HG03064 (cell line): Measurements from ENCODE around the gene CYSTM1.
A peak's percentile ranks its signal among the peaks of the same experiment; 100 is the strongest.

Source experiments
- ATAC-seq: cut with Tn5 transposase; IDR thresholded peaks from one replicate; pipeline ENCODE4 v1.9.1; 2021; ENCODE audit warnings: low read depth; ENCODE audit not compliant: unreplicated experiment

CYSTM1 gene

DNA sequence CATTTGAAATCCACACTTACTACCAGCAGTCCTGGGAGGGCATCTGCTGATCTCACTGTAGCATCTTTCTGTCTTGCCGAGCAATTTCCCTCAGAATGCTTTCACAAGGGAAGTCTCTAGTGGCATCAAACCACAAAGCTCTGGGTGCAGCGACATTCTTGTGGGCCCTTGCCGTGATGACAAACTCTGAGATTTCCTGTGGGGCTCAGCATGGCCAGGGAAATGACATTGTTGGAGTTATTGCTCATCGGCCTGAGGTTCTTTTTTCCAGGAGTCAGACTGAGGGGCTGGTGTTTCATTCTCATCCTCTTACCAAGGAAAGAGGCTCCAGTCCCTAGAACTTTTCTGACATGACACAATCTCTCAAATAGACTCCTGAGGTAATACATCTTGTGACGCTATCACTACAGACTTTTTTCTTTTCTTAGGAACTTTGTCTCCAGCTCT is 76.6 kb downstream of the CYSTM1 start:
- peak; percentile 79 for ATAC-seq

DNA sequence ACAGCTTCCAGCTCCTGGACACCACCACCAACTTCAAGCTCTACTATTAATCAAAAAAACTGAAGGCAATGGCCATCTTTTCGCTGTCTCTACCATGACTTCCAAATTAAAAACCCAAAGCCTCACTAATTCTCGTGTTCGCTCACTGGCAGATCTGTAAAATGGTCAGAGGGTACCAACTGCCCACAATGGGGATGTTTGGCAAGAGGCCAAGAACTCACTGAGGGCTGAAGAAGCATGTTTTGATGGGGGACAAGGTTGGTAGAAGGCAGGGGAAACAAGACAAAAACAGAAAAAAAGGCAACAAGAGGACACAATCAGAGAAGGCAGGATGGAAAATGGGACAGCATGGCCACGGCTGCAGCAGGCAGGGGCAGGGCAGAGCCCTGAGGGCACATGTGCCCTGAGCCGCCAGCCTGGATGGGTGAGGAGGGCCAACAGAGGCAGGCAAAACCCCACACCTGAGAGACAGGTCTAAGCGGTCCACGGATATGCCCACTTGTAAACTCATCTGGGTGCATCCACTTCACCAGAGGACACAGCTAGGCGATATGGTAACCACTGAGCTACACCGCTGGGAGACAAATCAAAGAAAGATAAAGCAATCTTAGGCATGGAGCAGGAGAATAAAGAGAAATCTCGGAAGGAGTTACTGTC is 77.6 kb downstream of the CYSTM1 start:
- ATAC-seq: no peak

DNA sequence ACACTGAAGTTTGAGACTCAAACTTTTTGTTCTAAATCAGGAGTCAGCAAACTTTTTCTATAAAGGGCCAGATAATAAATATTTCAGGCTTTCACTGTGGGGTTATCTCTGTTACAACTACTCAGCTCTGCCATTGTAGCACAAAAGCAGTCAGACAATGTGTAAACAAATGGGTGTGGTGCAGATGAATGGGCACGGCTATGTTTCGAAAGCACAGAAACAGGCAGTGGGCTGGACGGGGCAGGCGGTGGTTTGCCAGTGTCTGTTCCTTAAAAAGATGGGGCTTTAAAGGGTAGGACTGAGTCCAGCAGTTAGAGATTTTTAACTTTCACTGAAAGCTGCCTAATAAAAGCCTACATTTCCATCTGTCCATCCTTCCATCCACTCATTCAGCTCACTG is 79.0 kb downstream of the CYSTM1 start:
- no peak for ATAC-seq

DNA sequence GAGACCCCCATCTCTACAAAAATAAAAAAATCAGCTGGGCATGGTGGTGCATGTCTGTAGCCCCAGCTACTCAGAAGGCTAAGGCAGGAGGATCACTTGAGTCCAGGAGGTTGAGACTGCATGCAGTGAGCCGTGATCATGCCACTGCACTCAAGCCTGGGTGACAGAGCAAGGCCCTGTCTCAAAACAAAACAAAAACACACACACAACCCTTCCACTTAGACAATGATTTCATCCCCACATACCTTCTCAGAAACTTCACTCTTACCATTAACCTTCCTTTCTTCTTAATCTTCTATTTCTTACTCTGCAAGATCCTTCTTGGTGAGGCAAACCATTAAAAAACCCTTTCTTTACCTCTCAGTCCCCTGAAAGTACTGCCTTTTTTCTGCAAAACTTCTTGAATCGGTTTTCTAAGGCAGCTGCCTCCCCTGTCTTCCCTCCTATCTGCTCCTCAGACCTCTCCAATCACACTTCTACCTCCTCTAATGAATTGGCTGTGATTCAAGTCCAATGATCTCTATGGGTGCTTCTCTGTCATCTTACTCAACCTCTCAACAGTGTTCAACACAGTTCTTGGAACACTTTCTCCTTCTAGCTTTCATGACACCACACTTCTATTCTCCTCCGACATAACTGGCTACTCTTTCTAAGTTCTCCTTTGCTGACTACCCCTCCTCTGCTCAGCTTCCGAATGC is 80.6 kb downstream of the CYSTM1 start:
- no peak for ATAC-seq

- ATAC-seq: no peak
Measured at GRCh38 chr5:140256726-140257125, 81.7 kb downstream of the CYSTM1 start.

- no peak for ATAC-seq
Measured at GRCh38 chr5:140258016-140258415, 83.0 kb downstream of the CYSTM1 start.

GRCh38 chr5:140258873-140259272 is 83.9 kb downstream of the CYSTM1 start:
- no peak for ATAC-seq

DNA sequence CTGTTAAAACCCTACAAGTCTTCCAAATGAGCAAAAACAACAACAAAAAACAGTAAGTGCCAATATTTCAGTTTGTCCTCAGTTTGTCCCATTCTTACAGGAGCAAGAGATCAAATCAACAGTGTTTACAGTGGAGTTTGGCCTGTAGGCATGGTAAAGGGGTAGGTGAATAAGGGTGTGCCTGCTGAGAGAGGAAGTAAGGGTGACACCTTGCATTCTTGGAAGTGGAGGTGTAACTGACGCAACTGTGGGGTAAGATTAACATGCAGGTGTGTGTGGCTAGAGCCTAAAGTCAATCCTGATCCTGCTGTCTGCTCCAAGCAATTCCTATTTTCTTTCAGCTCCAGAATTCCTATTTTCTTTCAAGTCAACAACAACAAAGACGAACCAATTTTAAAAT is 84.5 kb downstream of the CYSTM1 start:
- ATAC-seq: no peak

DNA sequence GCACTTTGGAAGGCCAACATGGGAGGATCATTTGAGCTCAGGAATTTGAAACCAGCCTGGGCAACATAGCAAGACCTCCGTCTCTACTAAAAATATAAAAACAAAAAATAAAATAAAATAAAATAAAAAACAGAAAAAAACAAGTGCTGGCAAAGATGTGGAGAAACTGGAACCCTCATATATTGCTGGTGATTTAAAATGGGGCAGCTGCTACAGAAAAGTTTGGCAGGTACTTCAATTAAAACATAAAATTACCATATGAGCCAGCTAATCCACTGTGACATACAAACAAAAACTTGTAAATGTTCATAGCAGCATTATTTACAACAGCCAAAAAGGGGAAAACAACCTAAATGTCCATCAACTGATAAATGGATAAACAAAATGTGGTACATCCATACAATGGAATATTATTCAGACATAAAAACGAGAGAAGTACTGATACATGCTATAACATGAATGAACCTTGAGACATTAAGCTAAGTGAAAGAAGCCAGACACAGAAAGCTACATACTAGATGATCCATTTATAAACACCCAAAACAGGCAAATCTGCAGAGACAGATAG is 85.2 kb downstream of the CYSTM1 start:
- no peak for ATAC-seq

- peak; percentile 69 for ATAC-seq
Measured at GRCh38 chr5:140261403-140262171, 86.6 kb downstream of the CYSTM1 start.

DNA sequence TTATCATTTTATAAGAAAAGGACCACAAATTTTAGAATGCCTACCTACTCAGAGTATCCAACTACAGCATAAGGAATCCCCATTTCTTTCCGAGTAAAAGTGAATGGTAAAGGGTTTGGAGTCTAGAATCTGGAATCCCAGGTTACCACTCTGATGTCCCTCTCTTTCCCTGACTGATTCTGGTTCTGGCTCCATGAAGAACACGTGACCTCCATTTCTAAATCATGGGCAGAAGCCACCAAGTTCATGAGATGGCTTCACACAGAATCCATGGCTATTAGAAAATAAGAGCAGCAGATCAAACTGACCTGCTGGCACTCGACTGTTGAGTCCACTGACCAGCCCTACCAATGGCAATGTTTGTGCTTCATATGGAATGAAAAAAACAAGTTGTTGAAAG is 87.2 kb downstream of the CYSTM1 start:
- ATAC-seq: no peak

- no peak for ATAC-seq
Measured at GRCh38 chr5:140262839-140263238, 87.9 kb downstream of the CYSTM1 start.

- no peak for ATAC-seq
Measured at GRCh38 chr5:140265845-140266244, 90.9 kb downstream of the CYSTM1 start.

- ATAC-seq: no peak
Measured at GRCh38 chr5:140266471-140267200, 91.6 kb downstream of the CYSTM1 start.

- ATAC-seq: no peak
Measured at GRCh38 chr5:140267201-140267540, 92.2 kb downstream of the CYSTM1 start.

DNA sequence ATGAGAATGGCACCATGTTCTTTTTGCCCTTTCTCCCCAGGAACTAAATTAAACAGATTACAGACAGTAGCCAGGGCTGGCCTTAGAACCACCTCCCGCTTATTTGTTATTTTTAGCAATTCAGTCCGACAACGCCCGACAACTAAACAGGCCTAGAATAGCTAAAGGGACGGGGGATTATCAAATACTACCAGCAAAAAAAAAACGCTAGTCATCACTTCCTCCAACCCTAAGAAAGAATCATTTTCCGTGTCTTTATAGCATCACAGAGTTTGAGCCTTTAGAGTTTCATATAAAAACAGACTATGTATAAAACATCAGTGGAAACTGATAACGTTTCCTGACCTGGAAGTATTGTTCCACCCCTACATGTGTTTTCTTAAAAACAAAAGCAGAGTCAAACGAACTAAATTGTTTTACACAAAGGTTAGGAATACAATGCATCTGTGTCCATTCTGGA is 92.6 kb downstream of the CYSTM1 start:
- ATAC-seq: no peak

- ATAC-seq: no peak
Measured at GRCh38 chr5:140270008-140270407, 95.0 kb downstream of the CYSTM1 start.

DNA sequence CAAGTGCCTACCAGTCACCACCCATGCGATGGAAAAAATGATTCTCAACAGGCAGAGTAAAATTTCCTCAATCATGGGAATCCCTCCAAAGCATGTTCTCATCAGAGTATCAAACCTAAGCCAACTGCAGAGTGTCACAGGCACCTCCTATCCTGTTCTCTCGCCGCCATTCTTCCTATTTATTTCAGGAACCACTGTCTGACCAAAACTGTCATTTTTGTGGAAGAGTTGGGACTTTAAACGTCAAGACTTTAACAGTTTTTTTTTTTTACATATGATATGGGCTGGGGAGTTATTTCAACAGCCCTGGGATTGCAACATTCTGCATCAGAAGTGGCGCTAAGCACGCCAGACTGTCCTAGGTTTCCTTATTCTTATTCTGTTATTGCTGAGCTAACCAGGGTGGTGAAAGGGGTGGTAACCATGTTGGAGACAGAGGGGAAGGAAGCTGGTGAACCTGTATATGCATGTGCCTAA is 98.5 kb downstream of the CYSTM1 start:
- ATAC-seq: no peak

- ATAC-seq: no peak
Measured at GRCh38 chr5:140275837-140276236, 100.8 kb downstream of the CYSTM1 start.

GRCh38 chr5:140282266-140282665 is 107.3 kb downstream of the CYSTM1 start:
- no peak for ATAC-seq
